Stimulated activated CD4-positive, alpha-beta T cell treated with anti-CD3 and anti-CD28 coated beads, TNF-alpha, amount 100 ng/mL, for 24 hours (primary cell): ENCODE measurements around the gene RHBDD3.

Source experiments
- DNase-seq, 3 experiments: peaks; one replicate each; pipeline ENCODE4 v3.0.0-alpha.2; 2020; ENCODE audit warnings: low read depth in 3 of 3

Gene RHBDD3

DNA sequence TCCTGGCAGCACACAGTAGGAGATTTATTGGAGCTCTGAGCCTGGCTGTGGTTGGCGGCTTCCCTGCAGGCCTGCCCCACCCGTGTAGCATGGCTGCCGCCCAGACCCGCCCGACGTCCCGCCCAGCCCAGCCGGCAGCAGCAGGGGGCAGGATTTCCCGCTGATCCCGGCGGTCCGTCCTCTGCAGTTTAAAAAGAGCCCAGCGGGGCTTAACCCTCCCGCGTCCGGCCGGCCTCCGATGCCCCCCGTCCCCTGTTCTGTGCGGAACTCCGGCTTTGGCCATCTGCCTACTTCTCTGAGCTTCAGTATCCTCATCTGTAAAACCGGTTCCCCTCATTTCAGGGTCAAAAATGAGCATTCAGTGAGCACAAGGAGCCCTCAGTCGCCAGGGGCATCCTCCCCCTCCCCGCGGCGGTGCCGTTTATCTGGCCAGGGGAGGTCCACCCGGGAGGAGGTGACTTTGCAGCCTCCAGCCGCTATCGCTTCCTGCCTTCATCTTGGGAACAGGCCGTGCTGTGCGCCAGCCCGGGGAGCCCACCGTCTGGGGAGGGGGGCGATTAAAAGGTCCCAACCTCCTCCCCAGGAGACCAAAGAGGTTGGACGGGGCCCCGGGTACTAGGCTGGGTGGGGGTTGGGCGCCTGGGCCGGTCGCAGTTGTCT lies 38.5 kb upstream of the RHBDD3 start, which contains the start of gene GAS2L1:
Gene GAS2L1 (plus strand): TSS at position 476 of the 660 bp plus-strand sequence. CDS start 1,456 bp downstream, outside the sequence.
- peak in 1 of 3 experiments; percentile 50 for DNase-seq

DNA sequence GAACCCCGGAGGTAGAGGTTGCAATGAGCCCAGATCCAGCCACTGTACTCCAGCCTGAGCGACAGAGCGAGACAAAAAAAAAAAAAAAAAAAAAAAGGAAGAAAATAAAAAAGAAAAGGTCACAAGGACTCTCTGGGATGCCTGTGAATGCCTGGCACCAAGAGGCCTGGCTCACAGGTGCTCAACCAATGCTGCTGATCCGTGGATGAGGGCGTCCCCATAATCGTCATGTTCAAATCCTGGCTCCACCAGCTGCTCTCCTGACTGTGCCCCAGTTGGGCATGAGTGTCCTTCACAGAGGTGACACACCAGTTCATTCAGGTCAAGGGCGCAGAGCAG lies 38.0 kb upstream of the RHBDD3 start:
- DNase-seq: no peak

DNA sequence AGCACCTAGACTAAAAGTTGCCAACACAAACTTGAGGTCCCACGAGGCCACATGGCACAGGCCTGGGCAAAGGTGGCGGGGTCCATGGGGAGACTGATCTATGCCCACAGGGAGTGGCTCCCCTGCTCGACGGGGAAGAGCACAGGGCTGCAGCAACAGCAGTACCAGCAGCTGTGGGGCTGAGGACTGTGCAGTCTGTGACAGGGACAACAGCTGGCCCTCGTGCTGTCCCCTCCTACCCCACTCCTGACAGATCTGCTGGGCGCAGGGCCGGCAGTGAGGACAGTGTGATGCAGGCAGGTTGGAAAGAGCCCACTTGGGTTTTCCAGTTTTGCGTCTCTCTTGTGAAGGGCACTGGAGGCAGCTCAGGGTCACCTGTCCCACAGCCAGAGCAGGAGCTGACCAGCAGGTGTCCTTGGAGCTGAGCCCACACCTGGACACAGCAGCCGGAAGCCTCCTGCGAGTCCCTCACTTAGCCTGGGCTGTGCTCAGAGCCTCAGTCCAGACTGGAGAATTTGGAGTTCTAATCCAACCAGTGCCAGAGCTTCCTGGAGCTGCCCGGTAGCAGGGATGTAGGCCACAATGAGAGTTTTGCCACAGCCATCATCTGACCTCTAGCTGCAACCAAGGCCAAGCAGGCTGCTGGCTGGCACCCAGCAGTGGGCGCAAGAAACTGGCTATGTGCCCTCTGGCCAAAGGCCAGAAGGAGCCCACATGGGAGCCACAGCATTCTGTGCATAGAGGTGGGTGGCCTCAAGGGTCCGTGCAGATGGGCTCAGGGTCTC lies 35.1 kb upstream of the RHBDD3 start:
- no peak for DNase-seq

DNA sequence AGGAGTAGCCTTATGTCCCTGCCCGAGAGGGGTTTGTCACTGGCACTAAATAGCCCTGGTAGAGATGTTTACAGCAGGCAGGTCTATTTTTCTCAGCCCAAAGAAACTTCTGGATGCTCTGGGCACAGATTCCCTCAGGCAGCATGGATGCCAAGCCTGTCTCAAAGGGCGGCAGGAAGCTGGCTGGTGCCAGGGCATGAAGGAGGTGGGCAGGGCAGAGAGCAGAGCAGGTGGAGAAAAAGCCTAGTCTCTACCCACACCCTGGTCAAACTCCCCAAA lies 34.6 kb upstream of the RHBDD3 start:
- DNase-seq: no peak

DNA sequence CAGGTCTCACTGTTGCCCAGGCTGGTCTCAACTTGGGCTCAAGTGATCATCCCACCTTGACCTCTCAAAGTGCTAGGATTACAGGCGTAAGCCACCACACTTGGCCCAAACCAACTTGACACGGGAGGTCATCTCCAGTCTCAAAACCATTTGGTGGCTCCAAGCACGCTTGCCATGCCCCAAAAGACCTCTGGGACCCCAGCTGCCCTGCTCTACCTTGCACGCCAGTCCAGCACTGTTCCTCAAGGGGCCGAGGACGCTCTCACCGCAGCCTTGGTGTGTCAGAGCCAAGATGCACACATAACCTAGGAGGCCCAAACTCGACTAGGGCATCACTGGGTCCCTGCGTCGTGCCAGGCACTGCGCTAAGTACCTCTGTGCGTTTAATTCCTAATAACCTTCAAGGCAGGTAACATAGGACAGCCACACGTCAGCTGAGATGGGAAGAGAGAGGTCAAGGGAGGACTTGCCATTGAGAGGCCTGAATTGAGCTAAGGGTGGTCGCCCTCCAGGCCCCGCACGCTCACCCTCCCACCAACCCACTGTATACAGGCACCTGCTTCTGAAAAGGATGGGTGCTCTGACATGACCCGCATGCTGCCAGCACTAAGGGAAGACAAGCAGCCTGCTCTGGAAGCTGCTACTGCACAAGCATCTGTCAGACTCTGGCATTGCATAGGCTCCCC lies 34.1 kb upstream of the RHBDD3 start:
- DNase-seq: no peak

DNA sequence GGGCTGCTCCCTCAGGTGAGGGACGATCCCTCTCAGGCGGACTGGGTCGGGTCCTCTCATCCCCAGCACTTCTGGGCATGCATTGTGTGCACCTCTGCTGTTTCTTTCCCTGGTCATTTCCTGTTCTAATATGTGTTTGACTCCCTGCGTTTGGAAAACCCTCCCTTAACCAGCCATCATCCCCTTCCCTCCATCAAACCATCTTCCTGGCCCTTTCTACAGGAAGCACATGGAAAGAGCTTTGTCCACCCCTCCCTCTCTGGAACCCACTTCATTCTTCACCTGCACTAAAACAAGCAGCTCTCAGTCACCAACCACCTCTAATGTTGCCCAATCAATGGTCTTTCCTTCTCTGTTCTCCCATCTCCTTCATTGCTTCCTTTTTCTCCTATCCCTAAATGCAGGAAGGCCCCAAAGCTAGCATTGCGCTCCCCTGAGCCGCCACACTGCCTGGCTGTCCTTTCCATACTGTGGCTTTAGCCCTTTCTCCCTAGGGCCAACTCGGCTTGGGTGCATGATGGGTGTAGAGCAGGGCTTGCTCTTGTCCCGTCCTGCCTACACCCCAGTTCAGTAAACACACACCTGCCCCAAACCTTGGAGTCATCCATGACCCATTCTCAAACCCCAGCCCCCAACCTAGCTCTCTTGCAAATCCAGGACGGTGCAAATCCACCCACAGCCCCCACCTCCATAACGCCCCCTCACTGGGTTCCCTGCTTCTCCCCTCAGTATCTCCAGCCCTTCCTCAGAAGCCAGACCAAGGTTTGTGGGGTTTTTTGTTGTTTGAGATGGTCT lies 33.2 kb upstream of the RHBDD3 start:
- no peak for DNase-seq

DNA sequence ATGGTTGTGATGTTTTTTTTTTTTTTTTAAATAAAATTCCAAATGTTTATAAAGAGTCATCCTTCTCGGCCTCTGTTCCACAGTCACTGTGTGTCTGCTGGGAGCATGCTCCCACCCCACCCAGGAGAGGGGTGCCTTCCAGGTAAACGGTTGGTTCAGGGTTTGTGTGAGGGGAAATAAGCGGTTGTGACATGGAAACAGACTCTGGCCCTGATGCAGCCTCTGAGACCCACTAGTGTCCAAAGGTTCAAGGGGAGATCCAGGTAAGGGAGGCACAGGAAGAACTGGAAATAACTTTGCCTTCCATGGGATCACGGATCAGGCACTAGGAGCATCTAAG lies 32.7 kb upstream of the RHBDD3 start:
- no peak for DNase-seq

DNA sequence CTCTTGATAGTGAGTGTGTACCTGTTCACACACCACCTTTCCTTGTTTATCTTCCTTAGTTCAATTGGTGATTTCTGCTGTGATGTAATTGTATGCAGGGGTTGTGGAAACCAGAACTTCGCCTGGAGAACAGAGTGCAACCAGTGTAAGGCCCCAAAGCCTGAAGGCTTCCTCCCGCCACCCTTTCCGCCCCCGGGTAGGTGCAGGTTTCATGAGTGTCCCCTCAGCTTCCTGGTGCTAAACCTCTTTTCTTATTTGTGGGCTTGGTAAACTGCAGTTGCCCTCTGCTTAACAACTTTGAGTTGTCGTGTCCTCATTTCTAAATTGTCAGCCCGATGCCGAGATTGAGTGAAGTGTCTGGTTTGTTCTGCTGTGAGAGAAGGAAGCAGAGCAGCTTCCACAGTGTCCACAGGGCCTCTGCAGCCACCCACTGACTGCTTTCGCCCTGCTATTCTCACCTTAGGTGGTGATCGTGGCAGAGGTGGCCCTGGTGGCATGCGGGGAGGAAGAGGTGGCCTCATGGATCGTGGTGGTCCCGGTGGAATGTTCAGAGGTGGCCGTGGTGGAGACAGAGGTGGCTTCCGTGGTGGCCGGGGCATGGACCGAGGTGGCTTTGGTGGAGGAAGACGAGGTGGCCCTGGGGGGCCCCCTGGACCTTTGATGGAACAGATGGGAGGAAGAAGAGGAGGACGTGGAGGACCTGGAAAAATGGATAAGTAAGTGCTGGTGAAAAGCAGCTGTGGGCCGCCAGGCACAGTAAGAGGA lies 31.5 kb upstream of the RHBDD3 start:
- no peak for DNase-seq

DNA sequence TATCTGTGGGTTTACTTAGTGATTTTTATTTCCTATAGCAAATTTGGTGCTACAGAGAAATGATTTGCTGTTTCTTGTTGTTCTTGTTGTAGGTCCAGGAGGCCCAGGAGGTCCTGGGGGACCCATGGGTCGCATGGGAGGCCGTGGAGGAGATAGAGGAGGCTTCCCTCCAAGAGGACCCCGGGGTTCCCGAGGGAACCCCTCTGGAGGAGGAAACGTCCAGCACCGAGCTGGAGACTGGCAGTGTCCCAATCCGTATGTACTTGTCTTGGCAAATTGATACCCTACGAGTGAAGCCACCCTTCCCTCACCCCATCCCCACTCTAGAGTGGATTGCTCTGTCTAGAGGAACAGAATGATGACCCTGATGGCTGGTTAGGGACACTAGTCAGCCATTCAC lies 30.9 kb upstream of the RHBDD3 start:
- DNase-seq: no peak

DNA sequence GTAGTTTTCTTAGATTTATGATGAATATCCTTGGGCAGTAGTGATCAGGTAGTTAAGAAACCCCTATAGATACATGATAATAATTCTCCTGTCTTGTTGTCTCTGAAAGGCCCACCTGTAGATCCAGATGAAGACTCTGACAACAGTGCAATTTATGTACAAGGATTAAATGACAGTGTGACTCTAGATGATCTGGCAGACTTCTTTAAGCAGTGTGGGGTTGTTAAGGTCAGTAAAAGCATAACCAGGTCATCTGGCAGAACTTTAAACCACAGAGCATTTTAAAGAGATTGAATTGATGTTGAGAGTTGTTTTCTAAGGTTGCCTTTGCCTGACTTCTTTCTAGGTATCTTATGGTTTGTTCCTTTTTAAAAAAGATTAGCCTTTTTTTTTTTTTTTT lies 24.6 kb upstream of the RHBDD3 start:
- DNase-seq: no peak

DNA sequence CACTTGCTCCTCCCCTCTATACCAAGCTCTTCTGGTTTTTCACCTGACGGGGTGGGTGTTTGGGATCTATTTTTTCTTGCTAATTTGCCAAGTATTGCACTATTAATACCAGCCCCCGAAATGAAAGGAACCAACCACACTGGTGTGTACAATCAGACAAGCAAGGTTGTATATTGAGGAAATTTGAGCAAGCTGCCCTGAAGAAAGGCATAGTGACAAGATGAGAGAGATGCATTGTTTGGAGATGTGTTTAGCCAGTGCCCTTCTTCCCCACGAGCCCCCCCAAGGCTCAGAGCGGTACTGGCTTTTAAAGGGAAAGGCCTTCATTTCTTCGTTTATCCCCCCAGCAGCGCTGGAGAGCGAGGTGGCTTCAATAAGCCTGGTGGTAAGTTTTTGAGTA lies 23.4 kb upstream of the RHBDD3 start:
- DNase-seq: no peak

DNA sequence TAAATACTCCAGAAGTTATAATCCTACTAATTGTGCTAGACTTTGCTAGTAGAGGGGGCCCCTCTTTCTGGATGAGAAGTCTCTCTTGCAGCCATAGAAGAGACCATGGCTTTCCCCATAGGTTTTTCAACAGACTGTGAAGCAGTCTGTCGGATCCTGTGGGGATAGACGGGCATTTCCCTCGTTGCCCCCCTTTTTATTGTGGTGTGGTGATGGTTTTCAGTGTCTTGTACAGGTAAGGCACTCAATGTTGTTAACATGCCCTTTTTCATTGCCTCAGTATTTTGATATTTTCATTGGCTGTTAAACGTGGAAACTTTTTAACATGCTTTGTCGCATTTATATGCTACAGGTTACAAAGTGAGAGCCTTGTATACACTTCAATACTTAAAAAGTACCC lies 22.3 kb upstream of the RHBDD3 start:
- no peak for DNase-seq

DNA sequence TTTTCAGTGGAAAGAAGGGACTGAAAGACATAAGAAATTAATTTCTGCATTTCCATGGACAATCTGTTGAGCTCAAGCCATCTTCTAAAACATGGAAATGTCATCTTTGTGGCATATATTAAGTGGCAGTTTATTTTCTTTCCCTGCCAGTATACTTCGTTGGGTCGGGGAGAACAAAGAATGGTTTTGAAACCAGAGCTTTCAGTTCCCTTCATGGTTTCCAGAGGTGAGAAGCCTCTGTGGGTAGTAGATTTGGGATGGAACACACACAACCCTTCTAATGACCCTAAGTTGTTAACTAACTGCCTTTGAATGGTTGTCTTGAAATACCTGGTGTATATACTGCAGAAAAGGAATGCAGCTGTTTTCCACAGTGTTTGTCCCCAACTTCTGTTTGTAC lies 21.1 kb upstream of the RHBDD3 start:
- DNase-seq: no peak

DNA sequence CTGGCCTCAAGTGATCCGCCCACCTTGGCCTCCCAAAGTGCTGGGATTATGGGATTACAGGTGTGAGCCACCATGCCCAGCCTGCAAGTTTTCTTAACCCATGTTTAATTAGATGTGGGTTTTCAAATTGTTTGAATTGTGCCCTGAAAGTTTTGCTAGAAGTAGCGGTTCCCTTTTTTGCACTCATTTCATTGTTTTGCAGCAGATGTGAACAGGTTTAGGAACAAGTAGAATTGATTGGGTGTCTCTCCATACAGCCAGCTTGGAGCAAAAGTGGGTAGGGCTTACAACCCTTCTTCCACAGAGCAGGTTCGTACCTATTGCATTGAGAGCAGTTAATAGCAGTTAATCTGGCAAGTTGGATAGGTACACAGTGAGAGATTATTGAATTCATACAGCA lies 16.4 kb upstream of the RHBDD3 start:
- DNase-seq: no peak

DNA sequence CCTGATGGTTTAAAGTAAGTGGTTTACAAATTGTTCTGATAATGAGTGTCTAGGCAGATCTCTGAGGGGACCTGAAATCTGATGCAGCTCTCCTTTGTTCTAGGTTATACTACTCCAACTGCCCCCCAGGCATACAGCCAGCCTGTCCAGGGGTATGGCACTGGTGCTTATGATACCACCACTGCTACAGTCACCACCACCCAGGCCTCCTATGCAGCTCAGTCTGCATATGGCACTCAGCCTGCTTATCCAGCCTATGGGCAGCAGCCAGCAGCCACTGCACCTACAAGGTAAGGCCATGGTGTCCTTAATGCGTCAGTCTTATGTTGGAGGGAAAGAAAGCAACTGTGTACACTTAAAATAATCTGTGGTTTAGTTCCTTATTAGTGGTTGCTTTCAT lies 10.1 kb upstream of the RHBDD3 start:
- DNase-seq: no peak

DNA sequence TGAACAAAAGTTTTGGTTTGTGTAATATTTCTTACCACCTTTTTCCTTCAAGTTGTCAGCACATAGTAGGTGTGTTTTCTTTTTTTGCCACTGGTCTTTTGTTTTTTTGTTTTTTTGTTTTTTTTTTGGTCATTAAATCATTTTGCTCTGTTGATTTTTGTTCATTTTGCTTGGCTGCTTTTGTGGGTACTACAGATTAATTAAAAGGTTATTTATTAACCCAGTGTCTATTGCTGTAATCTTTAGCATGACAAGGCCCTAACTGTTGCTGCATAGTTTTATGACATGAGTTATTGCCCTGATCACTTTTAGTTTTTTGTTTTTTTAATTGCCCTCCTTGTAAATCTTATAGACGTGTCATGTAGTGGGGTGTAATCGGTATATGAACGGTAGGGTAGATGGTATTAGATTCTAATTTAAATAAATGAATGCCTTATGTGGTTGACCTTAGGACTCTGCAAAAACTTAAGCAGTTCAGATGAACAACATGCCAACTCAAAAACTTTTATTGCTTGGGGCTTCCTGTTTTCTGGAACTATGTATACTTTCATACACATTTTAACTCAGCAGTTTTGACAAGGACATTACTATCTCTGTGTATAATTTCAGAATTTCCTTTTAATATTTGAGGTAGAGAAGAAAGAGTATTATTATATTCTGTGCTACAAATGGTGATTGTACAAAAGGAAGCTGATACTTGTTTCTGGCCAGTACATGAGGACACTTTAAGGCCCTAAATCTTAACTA lies 8.2 kb upstream of the RHBDD3 start:
- DNase-seq: no peak

DNA sequence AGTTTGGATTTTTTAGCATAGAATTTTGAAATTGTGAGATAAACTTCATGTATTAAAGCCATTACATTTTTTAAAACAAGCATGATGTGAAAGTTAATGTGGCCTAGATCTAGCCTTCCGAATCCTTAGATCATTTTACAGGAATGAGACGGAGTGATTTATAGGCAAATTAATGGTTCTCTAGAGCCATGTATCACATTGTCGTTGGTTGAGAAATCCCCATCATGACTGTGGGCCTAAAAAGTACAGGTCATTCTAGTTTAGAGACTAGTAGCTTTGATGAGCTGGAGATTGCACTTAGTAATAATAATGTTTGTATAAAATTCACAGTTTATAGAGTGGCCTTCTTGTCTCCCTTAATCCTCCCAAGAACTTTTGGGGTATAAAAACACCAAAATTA lies 7.4 kb upstream of the RHBDD3 start:
- no peak for DNase-seq

DNA sequence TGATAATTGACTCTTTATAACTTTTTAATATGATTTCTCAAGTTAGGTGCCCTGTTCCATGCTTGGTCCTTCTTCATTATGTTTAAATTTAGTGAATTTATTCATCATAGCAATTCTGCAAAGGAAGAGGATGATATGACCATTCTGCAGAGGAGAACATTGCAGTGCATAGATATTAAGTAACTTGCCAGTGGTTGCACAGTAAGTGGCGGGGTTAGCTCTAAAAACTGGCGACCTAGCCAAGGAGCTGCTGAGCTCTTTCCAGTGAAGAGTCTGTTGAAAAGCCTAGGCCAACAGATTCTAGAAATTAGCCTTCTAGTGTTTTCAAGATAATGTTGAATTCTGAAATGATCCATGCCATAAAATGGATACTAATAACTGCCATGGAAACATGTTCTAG lies 4.8 kb upstream of the RHBDD3 start:
- DNase-seq: no peak

DNA sequence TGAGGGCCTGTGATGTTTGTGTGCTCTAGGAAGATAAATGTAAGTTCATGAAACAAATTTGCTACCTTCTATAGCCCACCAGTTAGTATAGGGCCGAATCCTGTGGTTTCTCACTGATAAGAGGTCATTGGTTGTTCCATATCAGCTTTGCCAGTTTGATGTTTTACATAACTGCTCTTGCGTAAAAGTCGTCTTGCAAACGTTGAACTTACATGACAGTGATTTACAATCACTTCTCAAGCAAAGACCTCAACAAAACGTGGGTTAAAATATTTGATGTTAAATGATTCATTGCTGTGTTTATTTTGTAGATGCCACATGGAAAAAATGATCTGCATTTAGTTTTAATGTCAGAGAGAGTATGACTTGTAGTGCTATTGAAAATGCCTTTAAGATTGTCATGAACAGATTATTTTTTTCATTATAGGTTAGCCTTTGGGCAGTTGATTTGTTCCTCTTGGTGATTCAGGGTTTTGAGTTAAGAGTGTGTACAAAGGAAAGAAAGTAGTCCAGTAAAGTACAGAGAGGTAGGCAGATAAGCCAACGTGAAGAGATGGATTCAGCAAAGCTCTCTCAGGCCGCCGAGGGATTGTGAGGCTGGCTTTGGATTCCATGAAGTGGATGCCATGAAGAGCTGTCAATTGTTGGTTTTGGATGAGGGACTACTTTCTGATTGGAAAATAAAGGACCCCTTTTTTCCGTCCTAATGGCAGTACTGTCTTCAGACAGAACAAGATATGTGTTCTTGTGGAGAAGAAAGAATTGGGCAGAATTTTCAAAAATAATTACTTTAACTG lies 2.9 kb upstream of the RHBDD3 start:
- no peak for DNase-seq

DNA sequence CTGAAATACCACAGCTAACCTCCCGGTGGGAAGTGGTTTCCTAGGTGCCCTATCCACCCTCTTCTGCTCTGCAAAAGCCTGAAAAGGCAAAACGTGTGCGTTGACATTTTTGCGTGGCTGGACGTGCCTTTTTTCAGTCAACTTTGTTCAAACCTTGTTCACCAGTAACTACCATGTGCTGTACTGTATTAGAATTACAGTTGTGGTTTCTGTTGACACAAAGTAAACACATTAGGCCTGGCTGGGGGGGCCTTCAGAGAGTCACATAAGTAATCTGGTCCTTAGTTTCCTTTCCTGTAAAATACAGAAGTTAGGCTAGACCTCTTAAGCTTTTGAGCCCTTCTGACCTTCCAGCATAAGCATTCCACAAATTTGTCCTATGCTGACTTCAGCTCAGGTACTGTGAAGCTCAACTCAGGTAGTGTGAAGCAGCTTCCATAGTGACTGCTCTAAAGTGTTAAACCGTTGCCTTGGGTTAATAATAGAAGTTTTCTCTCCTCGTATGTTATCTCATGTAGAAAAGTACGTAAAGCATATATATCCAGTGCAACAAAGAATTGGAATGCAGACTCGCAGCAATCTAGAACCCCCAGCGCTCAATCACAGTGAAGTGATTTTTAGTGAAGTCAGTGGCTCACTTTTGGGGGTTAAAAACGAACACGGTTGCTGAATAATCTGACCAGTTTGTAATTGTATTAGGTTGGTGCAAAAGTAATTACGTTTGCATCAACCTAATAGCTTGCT lies 2.1 kb upstream of the RHBDD3 start:
- DNase-seq: no peak
